Measurements from ENCODE around the gene GPA33. TPM values are rescaled to one million over a fixed set of nuclear protein-coding genes. Genes with fewer than 3 reads are reported as not detected.
A peak's percentile ranks its signal among the peaks of the same experiment; 100 is the strongest.

GPA33 gene
- total and polyA plus RNA-seq, 9 of the 15 experiments (the other 6 are each of a cell fraction or from before 2014, with no cell fraction given): 0.13 TPM; not detected in 8

DNA sequence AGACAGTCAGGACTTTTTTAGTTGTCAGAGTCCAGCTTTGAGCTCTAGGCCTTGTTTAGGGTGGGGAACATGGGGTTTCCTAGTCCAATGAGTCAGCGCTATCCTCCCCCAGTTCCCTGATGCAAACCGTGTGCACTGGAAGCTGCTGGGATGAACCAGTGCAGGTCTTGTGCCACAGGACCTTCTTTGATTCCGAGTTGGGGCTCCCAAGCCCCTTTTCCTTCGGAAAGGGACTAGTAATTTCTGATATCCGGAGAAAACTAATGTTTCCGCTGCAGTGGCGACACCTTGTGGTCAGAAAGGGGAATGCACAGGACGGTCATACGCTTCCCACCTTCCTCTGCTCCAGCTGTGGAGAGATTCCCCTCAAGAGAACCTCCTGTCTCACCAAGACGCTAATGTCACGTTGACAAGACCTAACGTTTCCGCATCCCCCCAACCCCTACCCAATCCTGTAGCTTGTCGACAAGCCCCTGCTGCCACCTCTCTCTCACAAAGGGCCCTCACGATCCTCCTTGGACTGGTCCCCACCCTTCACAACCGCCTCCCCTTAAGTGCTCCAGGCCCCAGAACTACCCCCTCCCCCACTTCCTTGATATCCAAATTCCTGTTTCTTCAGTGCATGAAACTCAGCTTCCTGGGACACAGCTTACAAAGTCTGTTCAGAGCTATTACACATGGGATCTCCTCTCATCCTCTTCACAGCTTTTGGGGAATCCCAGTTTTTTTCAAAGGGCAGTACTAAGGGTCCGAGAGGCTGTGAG is 30.9 kb downstream of the GPA33 start:
- BruUV-seq (replicated peaks): no TSS peak
- intact Hi-C loops (cut with micrococcal nuclease) (loop anchor here (2.0 to 5.0 kb wide), 4 partner anchors 82 to 1134 kb away; partner anchors contain the start of gene ILDR2), in situ Hi-C loops (cut with MboI) (loop anchor here (5.0 kb wide), 1 partner anchor 142 kb away; no protein-coding TSS in a partner anchor)
- ATAC-seq (peak; percentile 75), FAIRE-seq (peak; percentile 95), DNase-seq (ENCODE audit: extremely low read depth in 1 of 4, low spot score in 3 of 4) (peak; percentile 74 to 85 (median 76))
- Histone ChIP-seq H3K4me3 (no peak overlapping the region), H3K4me1 (replicated peaks in 1 of 2; ENCODE audit: control insufficient read depth in 2 of 2, insufficient read depth in 2 of 2, low read length in 2 of 2) (peaks cover 0 to 10% of the 10 kb centered on the region in 2 experiments; a peak in 3 of 5 replicates), H3K27ac (ENCODE audit: extremely low read depth, low read depth, low read length) (peak overlapping the region; percentile 20; the same call in 1 of the 3 replicates), H3K27me3 (ENCODE audit: control insufficient read depth in 2 of 2, insufficient read depth in 2 of 2, low read length in 2 of 2) (peaks cover 9 to 32% of the 10 kb centered on the region in 2 experiments; a peak in 4 of 5 replicates), H3K9me1 (ENCODE audit: control insufficient read depth, insufficient read depth, low read length) (no peaks in the 10 kb centered on the region), H3K9me3 (replicated peaks; ENCODE audit: control insufficient read depth, insufficient read depth, low read depth, low read length) (no peaks in the 10 kb centered on the region), H3K9ac (ENCODE audit: insufficient read depth in 1 of 2, low read depth in 2 of 2, low read length in 2 of 2) (peak overlapping the region; percentile 15 to 42; a peak in 3 of 4 replicates), H3K4me2 (ENCODE audit: insufficient read depth, low read length) (peak overlapping the region; percentile 67), H2AFZ (ENCODE audit: low read depth, low read length) (peak overlapping the region; percentile 97), H4K20me1 (replicated peaks; ENCODE audit: control insufficient read depth, insufficient read depth, low read length) (no peaks in the 10 kb centered on the region), H3K79me2 (ENCODE audit: control insufficient read depth, insufficient read depth, low read length) (no peaks in the 10 kb centered on the region), H3K36me3 (ENCODE audit: control insufficient read depth, insufficient read depth, low read length) (no peaks in the 10 kb centered on the region)
- WGBS (ENCODE audit: insufficient coverage, low coverage, missing lambda C conversion rate): 9% methylated on average over 17 of the region's 17 CpGs
- ChIA-PET POLR2A (interaction anchor here (0.6 to 3.7 kb wide), 4 partner anchors 15 to 254 kb away, joined by 3 to 11 read pairs (median 4); partner anchors contain the start of gene TADA1), CTCF (ENCODE audit: low intra/inter-chr PET ratio) (interaction anchor here (0.5 to 3.8 kb wide), 6 partner anchors 148 to 1135 kb away, joined by 3 to 32 read pairs (median 4); no protein-coding TSS in a partner anchor)
- TF ChIP-seq, protein P1, sequence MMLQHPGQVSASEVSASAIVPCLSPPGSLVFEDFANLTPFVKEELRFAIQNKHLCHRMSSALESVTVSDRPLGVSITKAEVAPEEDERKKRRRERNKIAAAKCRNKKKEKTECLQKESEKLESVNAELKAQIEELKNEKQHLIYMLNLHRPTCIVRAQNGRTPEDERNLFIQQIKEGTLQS (IDR thresholded peaks at IDR 0.05): peak; percentile 43
- TF ChIP-seq, protein P1 (CRISPR knock-in tag; conservative IDR thresholded peaks at IDR 0.05): no peak
- TF ChIP-seq STAT5B (CRISPR knock-in tag; IDR thresholded peaks at IDR 0.05) (no peak), ELF2 (CRISPR knock-in tag; IDR thresholded peaks at IDR 0.05) (no peak), KLF16 (IDR thresholded peaks at IDR 0.05) (peak; percentile 32; the same call in 1 of the 2 replicates), KDM2B (CRISPR knock-in tag; IDR thresholded peaks at IDR 0.05) (no peak), NR2F6 (CRISPR knock-in tag; IDR thresholded peaks at IDR 0.05) (no peak), ETV6 (IDR thresholded peaks at IDR 0.05; ENCODE audit: borderline replicate concordance in 1 of 2, low read depth in 2 of 2, low read length in 1 of 2) (no peak), ETV6 (CRISPR knock-in tag; IDR thresholded peaks at IDR 0.05; ENCODE audit: borderline replicate concordance) (no peak), DPF2 (IDR thresholded peaks at IDR 0.05) (peak; percentile 36; the same call in 1 of the 2 replicates), ZNF780A (CRISPR knock-in tag; IDR thresholded peaks at IDR 0.05) (no peak)
- TF ChIP-seq, protein P2, sequence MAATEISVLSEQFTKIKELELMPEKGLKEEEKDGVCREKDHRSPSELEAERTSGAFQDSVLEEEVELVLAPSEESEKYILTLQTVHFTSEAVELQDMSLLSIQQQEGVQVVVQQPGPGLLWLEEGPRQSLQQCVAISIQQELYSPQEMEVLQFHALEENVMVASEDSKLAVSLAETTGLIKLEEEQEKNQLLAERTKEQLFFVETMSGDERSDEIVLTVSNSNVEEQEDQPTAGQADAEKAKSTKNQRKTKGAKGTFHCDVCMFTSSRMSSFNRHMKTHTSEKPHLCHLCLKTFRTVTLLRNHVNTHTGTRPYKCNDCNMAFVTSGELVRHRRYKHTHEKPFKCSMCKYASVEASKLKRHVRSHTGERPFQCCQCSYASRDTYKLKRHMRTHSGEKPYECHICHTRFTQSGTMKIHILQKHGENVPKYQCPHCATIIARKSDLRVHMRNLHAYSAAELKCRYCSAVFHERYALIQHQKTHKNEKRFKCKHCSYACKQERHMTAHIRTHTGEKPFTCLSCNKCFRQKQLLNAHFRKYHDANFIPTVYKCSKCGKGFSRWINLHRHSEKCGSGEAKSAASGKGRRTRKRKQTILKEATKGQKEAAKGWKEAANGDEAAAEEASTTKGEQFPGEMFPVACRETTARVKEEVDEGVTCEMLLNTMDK (IDR thresholded peaks at IDR 0.05; ENCODE audit: borderline replicate concordance, insufficient read depth, low read depth, low read length, poor library complexity, severe bottlenecking): peak; percentile 43
- TF ChIP-seq, protein P3, sequence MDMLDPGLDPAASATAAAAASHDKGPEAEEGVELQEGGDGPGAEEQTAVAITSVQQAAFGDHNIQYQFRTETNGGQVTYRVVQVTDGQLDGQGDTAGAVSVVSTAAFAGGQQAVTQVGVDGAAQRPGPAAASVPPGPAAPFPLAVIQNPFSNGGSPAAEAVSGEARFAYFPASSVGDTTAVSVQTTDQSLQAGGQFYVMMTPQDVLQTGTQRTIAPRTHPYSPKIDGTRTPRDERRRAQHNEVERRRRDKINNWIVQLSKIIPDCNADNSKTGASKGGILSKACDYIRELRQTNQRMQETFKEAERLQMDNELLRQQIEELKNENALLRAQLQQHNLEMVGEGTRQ (CRISPR knock-in tag; IDR thresholded peaks at IDR 0.05): no peak
- TF ChIP-seq, protein P4, sequence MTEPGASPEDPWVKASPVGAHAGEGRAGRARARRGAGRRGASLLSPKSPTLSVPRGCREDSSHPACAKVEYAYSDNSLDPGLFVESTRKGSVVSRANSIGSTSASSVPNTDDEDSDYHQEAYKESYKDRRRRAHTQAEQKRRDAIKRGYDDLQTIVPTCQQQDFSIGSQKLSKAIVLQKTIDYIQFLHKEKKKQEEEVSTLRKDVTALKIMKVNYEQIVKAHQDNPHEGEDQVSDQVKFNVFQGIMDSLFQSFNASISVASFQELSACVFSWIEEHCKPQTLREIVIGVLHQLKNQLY (CRISPR knock-in tag; conservative IDR thresholded peaks at IDR 0.05): no peak
